A172 (cell line): ENCODE data around the gene SP100. TPM values are rescaled to one million over a fixed set of nuclear protein-coding genes. Genes with fewer than 3 reads are reported as not detected.
A peak's percentile ranks its signal among the peaks of the same experiment; 100 is the strongest.
"Not testable (repeated sequence)": the region's sequence is repeated elsewhere in the genome, so short reads cannot be mapped to it uniquely, and the experiment has no call there.

Source experiments
- DNase-seq: peaks from one replicate; pipeline ENCODE4 v3.0.0-alpha.2; 2015; ENCODE audit warnings: low spot score
- total RNA-seq: library from RNA; depleted of rRNA; stranded (reverse); fragments of >200 nt; shearing (Covaris generic); gene quantifications from 2 replicates; pipeline ENCODE4 v1.2.3, GENCODE V29; 2014

The SP100 gene
- total RNA-seq, 1 experiment from 2014 or later = 66.5 TPM

DNA sequence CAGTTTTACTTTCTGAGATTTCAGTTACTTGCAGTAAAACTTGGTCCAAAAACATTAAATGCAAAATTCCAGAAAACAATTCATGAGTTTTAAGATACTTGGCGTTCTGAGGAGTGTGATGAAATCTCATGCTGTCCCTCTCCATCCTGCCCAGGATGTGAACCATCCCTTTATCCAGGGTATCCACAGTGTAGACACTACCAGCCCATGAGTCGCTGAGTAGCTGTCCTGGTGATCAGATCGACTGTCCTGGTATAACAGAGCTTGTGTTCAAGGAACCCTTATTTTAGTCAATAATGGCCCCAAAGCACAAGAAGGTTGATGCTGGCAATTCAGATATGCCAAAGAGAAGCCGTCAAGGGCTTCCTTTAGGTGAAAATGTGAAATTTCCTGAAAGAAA is 3.2 kb downstream of the SP100 start:
- DNase-seq = no peak

DNA sequence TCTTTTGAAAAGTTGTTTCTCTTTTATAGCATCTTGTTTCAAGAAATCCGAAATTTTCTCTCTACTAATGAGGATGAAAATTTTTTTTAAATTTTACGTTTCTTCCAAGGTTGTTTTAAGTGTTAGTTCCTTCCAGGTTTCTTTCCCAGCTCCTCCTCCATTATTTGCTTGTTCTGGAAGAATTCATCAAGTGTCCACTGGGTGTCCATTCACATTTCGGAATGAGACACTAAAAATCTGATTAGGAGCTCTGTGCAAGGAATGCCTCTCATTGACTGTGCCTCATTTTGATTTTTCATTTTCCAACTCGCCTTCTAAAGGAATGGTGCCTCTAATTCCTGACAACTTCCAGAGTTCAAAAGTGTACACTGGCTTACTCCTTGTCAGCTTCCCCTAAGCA is 6.1 kb downstream of the SP100 start:
- DNase-seq = no peak

DNA sequence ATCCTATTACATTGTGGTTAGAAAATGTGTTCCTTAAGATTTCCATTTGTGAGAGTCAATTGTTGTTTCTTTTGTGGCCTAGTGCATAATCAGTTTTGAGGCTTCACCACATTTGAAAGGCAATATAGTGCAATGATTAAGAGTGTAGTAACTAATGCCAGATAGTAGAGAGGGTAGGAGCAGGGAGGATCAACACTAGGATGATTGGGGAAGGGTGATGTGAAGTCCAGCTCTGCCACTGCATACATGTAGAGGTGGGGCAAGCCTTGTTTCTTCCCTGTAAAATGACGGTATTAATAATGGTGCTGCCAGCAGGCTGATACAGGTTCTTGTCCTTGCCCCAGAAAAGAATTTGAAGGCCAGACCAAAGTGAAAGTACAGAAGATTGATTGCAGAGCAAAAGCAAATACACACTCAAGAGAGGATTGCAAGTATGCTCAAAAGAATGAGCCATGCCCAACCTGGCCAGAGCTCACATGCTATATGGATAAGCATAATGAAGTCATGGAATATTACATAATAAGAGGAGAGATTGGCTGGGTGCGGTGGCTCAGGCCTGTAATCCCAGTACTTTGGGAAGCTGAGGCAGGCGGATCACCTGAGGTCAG is 8.0 kb downstream of the SP100 start:
- no peak for DNase-seq

DNA sequence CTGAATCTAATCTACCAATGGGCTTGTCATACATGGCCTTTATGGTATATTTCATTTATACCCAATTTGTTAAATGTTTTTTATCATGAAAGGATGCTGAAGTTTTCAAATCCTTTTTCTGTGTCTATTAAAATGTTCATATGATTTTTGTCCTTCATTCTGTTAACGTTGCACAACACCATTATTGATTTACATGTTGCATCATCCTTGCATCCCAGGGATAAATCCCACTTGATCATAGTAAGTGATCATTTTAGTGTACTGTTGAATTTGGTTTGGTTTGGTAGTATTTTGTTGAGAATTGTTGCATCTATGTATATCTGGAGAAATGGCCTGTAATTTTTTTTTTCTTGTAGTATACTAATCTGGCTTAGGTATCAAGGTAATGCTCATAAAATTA is 9.4 kb downstream of the SP100 start:
- no peak for DNase-seq

DNA sequence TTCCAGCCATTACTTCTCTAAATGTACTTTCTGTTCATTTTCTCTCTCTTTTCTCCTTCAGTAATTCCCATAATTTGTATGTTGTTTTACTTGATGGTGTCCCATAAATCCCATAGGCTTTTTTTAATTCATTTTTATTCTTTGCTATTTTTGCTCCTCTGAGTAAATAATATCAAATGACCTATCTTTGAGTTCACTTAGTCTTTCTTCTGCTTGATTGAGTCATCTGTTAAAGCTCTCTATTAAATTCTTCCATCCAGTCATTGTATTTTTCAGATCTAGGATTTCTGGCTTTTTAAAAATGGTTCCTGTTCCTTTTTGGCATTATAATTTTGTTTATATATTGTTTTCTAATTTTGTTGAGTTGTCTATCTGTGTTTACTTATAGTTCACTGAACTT is 13.5 kb downstream of the SP100 start:
- DNase-seq = no peak

DNA sequence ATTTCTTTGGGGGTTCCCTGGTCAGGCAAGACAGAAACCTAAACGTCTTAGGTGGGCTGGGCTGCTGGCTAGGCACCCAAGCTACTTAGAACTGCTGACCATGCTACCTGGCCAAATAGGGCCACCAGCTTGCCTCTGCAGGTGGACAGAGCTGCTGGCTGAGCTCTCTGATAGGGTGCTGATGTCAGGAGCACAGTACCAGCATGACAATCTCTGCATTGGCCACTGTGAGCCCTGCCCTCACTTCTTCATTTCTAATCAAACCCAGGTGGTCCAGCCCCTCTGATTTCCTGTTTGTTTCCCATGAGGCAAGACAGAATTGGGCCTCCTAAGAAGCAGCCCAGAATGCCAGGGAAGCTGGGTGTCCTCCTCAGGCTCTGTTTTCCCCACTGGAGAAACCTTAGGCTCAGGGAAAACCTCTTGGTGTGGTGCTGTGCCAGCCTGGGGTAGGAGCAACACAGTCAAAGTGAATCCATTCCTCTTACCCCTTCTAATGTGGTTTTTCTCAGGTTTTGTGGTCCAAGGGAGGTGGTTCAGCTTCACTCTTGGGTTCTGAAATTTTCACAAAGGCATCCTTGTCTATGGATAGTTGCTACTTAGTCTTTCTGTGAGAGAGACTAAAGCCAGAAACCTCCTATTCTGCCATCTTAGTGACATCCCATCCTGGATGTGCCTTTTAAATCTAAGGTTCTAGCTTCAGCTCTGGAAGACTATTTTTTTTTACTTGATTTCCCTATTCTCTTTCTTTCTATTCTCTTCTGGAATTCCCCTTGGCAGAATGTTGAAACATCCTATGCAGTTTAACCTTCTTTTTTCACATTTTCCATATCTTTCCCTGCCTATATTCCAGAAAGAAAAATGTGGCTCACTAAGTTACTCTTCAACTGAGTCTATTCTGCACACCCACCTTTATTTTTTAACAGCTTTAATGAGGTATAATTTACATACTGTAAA is 15.2 kb downstream of the SP100 start:
- DNase-seq = no peak

DNA sequence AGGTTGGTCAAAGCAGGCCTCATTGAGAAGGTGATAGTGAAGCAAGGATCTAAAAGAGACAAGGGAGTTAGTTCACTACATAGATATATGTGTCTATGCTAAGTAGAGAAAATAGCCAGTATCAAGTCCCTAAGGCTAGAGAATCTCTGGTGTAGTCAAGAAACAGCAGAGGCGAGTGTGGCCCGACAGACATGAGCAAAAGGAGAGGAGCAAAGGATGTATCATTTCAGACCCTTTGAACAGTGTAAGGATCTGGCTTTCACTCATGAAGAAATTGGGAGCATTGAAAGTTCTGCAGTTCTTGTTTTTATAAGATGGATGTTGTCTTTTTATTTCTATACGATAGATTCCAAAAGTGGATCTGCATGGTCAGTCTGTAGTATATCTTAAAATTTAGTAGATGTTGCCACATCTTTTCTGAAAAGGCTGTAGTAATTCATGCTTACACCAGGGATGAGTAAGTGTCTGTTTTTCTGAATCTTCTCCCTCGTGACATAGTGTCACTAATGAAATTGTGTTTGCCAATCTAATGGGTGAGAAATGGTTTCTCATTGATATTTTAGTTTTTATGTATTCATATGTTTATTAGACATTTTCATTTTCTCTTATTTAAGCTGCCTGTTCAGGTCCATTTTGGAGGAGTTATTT is 18.8 kb downstream of the SP100 start:
- no peak for DNase-seq

DNA sequence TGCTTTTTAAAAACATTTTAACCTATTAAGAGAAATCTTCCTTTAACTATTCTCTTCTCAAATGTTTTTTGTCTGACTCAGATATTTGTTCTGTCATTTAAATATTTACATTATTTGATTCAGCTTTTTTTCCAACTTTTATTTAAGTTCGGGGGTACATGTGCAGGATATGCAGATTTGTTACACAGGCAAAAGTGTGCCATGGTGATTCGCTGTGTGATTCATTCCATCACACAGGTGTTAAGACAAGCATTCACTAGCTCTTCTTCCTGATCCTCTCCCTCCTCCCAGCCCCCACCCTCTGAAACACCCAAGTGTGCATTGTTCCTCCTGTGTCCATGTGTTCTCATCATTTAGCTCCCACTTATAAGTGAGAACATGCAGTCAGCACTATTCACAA is 19.4 kb downstream of the SP100 start:
- DNase-seq = no peak

DNA sequence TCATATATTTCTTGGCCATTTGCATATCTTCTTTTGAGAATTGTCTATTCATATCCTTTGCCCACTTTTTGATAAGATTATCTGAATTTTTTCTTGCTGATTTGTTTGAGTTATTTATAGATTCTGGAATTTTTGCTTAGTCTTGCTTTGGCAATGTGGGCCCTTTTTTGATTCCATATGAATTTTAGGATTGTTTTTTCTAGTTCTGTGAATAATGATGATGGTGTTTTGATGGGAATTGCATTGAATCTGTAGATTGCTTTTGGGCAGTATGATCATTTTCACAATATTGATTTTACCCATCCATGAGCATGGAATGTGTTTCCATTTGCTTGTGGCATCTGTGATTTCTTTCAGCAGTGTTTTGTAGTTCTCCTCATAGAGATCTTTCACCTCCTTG is 23.1 kb downstream of the SP100 start:
- not testable (repeated sequence) for DNase-seq

DNA sequence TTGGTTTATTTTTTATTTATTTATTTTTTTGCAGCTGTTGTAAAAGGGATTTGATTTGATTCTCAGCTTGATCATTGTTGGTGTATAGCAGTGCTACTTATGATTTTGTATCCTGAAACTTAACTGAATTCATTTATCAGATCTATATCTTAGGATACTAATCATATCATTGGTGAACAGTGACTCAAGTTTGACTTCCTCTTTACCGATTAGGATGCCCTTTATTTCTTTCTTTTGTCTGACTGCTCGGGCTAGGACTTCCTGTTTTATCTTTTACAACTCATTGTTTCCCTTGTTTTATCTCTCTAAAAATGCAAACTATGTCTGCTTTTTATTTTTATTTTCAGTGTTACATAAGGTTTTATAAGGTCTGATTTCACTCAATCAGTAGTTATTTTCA is 23.6 kb downstream of the SP100 start:
- DNase-seq = peak; percentile 37

DNA sequence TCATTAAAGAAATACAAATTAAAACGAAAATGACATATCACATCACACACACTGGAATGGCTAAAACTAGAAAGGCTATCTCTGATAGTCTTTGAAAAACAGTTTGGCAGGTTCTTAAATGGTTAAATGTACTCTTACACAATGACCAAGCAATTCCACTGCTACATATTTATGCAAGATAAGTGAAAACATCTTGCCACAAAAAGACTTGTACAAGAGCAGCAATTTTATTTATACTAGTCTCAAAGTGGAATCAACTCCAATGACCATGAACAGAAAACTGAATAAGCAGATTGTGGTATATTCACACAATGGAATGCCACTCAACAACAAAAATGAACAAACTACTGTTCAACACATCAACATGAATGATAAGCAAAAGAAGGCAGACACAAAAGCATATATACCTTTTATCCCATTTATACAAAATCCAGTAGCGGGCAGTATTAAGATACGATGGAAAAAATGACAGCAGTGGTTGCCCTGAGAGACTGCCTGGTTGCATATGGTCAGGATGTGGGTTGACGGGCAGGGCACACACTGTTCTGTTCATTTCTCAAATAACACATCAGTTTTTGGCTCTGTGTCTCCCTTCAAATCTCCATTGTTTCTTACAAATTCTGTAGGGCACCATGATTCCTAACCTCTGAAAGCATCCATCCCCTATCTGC is 25.4 kb downstream of the SP100 start:
- DNase-seq = no peak

DNA sequence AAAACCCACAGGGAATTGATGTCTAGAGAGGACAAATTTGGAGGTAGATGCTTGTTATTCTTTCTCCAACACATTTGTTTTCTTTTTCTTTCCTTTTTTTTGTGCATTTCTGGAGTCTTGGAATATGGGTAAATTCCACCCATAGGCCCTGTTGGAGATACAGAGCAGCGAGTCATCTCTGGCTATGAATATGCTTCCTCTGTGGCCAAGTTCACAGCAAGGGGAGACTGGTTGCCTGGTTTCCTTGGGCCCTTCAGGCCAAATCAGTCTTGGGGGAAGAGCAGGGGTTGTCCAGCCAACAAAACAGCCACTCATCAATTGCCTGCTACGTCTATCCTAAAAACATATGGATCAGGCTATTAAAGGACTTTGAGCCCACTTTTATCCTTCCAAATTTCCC is 27.5 kb downstream of the SP100 start:
- peak; percentile 50 for DNase-seq

DNA sequence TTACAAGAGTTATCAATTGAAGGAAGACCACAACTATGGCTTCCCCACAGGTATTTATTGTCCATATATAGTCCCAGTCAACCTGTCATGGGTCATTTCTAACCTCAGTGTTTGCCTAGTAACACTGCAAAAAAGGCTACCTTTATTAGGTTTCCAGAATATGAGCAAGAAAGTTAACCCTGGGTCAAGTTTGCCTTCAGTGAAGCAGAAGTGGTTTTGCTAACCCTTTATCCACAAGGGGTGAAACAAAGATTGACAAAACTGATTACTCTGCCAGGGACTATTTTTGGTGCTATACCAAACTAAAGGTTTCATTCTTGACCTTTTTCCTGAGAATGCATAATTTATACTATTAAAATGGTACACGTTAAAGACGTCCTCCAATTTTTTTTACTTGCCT is 28.8 kb downstream of the SP100 start:
- DNase-seq = no peak

DNA sequence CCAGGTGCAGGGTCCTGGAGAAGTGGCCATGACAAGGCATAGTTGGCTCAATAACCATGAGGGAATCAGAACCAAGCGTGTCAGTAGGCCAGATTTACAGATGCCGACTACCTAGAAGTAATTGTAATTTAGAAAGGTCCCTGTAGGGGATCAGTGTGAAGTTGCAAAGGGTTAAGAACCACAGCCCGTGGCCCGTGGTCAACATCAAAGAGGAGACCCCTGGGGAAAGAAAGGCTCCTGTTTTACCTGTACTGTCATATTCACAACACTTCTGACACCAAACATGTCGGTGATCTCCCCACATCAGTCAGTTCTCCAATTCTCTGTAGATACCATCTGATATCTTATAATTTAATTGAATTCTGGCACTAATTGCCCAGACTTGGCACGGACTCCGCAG is 31.0 kb downstream of the SP100 start:
- no peak for DNase-seq

DNA sequence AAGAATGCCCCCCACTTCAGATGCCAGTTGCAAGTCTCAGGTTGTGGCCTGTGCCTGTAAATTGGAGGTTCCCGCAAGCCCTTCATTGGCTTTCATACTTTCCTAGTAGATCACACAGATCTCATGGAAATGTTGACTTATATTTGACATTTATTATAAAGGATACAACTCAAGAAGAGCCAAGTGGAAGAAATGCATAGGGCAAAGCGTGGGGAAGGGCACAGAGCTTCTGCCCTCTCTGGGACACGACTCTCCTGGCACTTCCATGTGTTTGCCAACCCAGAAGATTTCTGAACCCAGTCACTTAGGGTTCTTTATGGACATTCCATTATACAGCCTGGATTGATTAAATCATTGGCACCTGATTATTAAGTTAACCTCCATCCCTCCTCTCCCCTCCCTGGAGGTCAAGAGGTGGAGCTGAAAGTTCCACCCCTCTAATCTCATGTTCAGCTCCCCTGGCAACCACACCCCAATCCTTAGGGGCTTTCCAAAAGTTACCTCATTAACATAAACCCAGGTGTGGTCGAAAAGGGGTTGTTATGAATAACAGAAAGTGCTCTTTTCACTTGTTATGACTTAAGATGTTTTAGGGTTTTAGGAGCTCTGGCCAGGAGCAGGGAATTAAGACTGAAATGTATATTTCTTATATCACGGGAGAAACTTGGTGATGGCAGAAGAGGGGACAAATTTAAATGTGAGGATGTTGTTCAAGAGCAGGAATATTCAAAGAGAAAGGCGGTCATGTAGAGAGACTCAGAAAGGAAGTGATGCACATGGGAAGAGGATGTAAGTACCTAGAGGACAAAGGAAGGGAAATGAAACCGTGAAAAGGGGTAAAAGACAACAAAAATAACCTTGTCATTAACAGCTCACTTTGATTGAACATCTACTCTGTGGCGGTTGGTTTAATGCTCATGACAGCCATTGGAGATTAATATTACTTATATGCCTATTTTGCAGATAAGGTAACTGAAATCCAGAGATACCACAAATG is 31.8 kb downstream of the SP100 start:
- no peak for DNase-seq

DNA sequence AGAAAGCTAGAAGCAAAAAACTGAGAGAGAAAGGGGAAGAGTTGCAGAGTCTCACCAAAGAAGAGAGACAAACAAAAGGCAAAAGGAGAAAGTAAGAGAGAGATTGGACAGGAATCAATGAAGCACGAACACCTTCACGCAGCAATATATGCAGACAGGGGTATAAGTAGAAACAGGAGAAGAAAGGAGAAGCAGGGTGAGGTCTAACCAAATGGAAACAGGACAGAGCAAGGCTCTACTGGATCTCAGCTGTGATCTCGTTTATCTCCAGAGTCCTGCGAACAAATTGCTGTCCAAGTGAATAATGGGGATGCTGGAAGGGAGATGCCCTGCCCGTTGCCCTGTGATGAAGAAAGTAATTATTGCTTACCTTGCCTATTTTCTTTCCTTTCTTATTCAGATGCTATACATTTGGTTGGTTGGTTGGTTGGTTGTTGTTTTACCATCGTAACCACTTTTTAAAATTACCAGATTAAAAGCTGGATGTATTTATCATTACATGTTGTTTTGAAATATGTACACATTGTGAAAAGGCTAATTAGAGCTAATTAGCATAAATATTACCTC is 34.0 kb downstream of the SP100 start:
- DNase-seq = no peak

DNA sequence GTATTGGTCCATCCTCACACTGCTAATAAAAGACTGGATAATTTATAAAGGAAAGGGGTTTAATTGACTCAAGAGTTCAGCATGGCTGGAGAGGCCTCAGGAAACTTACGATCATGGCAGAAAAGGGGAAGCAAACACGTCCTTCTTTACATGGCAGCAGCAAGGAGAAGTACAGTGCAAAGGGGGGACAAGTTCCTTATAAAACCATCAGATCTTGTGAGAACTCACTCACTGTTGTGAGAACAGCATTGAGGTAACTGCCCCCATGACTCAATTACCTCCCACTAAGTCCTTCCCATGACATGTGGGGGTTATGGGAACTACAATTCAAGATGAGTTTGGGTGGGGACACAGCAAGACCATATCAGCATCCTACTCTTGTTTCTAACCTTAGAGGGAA is 37.0 kb downstream of the SP100 start:
- no peak for DNase-seq

DNA sequence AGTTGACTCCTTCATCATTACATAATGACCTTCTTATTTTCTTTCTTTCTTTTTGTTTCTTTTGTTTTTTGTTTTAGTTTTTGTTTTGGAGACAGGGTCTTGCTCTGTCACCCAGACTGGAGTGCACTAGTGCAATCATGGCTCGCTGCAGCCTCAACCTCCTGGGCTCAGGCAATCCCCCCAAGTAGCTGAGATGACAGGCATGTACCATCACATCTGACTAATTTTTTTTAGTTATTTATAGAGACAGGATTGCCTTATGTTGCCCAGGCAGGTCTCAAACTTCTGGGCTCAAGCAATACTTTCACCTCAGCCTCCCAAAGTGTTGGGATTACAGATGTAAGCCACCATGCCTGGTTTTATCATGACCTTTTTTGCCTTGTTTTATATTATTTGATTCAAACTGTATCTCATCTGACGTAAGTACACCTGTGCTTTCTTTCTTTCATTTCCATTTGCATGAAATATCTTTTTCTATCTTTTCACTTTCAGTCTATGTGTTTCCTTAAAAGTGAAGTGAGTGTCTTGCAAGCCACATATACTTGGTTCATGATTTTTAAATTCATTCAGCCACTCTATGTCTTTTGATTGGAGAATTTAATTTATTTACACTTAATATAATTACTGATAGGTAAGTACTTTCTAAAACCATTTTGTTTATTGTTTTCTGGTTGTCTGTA is 39.1 kb downstream of the SP100 start:
- no peak for DNase-seq

DNA sequence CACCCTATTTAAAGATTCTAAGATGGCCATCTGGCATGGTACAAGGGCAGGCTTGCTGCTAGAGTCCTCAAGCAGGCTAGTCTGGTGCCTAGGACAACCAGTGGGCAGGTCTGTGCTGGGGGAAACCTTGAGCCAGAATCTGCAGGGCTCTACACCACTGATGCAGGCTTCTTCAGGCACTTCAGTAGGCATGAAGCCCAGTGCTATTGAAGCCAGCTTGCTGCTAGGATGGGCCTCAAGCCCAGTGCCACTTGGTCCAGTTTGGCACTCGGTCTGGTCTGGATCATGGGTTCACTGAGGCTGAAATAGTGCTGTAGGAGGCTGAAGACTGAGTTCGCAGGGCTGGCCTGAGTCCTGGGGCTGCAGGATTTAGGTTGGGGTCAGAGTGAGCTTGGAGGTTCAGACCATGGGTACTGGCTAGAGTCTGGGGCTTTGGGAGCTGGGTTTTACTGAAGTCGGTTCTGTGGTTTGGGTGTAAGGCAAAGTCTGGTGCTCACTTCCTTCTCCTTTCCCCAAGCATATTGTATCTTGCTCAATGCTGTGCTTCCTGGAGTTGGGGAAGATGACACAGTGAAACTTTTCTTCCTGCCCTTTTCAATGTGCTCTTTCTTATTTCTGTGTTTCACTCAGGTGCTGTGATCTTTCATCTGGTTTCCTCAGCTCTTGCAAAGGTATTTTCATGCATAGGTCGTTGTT is 41.2 kb downstream of the SP100 start:
- DNase-seq = no peak

DNA sequence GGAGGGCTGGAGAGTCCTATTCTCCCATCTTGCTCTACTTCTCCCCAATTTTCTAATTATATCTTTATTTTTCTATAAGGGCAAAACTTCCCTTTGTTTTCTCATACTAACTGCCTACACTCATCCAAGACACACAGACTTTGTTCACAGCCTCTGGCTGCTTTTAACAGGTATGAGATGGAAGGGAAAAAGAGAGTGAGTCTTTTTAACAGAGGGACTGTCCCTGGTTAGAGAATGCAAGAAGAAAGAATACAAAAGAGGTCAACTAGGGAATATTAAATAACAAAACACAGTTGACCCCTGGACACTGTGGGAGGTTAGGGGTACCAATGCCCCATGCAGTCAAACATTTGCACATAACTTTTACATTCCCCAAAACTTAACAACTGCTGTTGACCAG is 41.8 kb downstream of the SP100 start:
- DNase-seq = no peak
